ENCODE results near the gene CPT1C.

DNA sequence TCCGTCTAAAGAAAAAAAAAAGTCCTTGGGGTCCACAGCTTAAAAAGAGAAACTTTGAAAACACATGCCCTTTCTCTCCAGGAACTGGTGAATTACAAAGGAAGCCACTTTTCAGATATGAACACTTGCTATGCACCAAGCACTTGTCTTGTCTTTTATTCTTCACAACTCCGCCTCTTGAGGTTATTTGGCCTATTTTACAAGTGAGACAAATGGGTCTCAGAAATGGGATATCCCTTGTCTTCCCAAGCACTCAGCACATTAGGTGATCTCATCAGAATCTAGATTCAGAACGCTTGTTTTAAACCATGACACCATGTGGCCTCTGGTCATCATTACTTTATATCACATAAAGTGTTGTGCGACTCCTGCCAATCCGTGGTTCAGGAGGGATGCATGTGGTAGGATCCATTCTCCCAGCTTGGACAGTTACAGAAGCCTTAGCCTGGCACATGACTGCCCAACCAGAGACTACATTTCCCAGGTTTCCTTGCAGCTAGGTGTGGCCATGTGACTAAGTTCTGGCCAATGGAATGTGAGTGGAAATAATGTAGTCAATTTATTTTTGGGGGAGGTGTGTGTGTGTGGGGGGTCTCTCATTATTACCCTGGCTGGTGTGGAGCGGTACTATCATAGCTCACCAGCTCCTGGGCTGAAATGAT is 58.3 kb downstream of the CPT1C start:
- no peak for TF ChIP-seq POLR2A (IDR thresholded peaks at IDR 0.05)
- TF ChIP-seq, protein P1, sequence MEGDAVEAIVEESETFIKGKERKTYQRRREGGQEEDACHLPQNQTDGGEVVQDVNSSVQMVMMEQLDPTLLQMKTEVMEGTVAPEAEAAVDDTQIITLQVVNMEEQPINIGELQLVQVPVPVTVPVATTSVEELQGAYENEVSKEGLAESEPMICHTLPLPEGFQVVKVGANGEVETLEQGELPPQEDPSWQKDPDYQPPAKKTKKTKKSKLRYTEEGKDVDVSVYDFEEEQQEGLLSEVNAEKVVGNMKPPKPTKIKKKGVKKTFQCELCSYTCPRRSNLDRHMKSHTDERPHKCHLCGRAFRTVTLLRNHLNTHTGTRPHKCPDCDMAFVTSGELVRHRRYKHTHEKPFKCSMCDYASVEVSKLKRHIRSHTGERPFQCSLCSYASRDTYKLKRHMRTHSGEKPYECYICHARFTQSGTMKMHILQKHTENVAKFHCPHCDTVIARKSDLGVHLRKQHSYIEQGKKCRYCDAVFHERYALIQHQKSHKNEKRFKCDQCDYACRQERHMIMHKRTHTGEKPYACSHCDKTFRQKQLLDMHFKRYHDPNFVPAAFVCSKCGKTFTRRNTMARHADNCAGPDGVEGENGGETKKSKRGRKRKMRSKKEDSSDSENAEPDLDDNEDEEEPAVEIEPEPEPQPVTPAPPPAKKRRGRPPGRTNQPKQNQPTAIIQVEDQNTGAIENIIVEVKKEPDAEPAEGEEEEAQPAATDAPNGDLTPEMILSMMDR (IDR thresholded peaks at IDR 0.05): no peak
- no peak for TF ChIP-seq EP300 (IDR thresholded peaks at IDR 0.05; ENCODE audit: low read depth)
